Activated CD8-positive, alpha-beta memory T cell treated with anti-CD3 and anti-CD28 coated beads, Interleukin-2, amount 50 U/mL, for 4 hours (primary cell): ENCODE measurements around the gene TATDN3.
"Not testable (repeated sequence)": the region's sequence is repeated elsewhere in the genome, so short reads cannot be mapped to it uniquely, and the experiment has no call there.

Experiments
- DNase-seq: peaks from one replicate; pipeline ENCODE4 v3.0.0-alpha.2; 2020

The TATDN3 gene

GRCh38 chr1:212791676-212792395 lies at the start of gene TATDN3, which contains the start of gene NSL1:
Gene TATDN3, plus strand, starts transcription at chr1:212791894. Its CDS starts 28 bp downstream, at chr1:212791922.
Gene NSL1, minus strand, starts transcription at chr1:212791777. Its CDS starts 14 bp downstream, at chr1:212791763.
- DNase-seq: peak; percentile 94

- DNase-seq: no peak
Measured at GRCh38 chr1:212743901-212744475, 47.7 kb upstream of the TATDN3 start.

GRCh38 chr1:212745303-212745702 lies 46.4 kb upstream of the TATDN3 start:
- no peak for DNase-seq

- no peak for DNase-seq
Measured at GRCh38 chr1:212746546-212746945, 45.1 kb upstream of the TATDN3 start.

- no peak for DNase-seq
Measured at GRCh38 chr1:212749821-212750535, 41.7 kb upstream of the TATDN3 start.

- DNase-seq: no peak
Measured at GRCh38 chr1:212752252-212752933, 39.3 kb upstream of the TATDN3 start.

GRCh38 chr1:212752934-212753497 lies 38.7 kb upstream of the TATDN3 start:
- no peak for DNase-seq

- DNase-seq: no peak
Measured at GRCh38 chr1:212753749-212754148, 37.9 kb upstream of the TATDN3 start.

- DNase-seq: no peak
Measured at GRCh38 chr1:212754193-212754592, 37.5 kb upstream of the TATDN3 start.

- no peak for DNase-seq
Measured at GRCh38 chr1:212754680-212755079, 37.0 kb upstream of the TATDN3 start.

- no peak for DNase-seq
Measured at GRCh38 chr1:212759683-212760082, 32.0 kb upstream of the TATDN3 start.

- peak; percentile 59 for DNase-seq
Measured at GRCh38 chr1:212760126-212760823, 31.4 kb upstream of the TATDN3 start.

- DNase-seq: no peak
Measured at GRCh38 chr1:212762234-212762633, 29.5 kb upstream of the TATDN3 start.

GRCh38 chr1:212762839-212763238 lies 28.9 kb upstream of the TATDN3 start:
- no peak for DNase-seq

- DNase-seq: not testable (repeated sequence)
Measured at GRCh38 chr1:212764718-212765281, 26.9 kb upstream of the TATDN3 start.

- DNase-seq: not testable (repeated sequence)
Measured at GRCh38 chr1:212766825-212767224, 24.9 kb upstream of the TATDN3 start.

- DNase-seq: no peak
Measured at GRCh38 chr1:212769459-212770167, 22.1 kb upstream of the TATDN3 start.

GRCh38 chr1:212771341-212771740 lies 20.4 kb upstream of the TATDN3 start:
- no peak for DNase-seq

- no peak for DNase-seq
Measured at GRCh38 chr1:212773011-212773410, 18.7 kb upstream of the TATDN3 start.

- DNase-seq: no peak
Measured at GRCh38 chr1:212774584-212774983, 17.1 kb upstream of the TATDN3 start.

- DNase-seq: no peak
Measured at GRCh38 chr1:212775241-212775640, 16.5 kb upstream of the TATDN3 start.
